ENCODE results near the gene ZFP90.

DNA sequence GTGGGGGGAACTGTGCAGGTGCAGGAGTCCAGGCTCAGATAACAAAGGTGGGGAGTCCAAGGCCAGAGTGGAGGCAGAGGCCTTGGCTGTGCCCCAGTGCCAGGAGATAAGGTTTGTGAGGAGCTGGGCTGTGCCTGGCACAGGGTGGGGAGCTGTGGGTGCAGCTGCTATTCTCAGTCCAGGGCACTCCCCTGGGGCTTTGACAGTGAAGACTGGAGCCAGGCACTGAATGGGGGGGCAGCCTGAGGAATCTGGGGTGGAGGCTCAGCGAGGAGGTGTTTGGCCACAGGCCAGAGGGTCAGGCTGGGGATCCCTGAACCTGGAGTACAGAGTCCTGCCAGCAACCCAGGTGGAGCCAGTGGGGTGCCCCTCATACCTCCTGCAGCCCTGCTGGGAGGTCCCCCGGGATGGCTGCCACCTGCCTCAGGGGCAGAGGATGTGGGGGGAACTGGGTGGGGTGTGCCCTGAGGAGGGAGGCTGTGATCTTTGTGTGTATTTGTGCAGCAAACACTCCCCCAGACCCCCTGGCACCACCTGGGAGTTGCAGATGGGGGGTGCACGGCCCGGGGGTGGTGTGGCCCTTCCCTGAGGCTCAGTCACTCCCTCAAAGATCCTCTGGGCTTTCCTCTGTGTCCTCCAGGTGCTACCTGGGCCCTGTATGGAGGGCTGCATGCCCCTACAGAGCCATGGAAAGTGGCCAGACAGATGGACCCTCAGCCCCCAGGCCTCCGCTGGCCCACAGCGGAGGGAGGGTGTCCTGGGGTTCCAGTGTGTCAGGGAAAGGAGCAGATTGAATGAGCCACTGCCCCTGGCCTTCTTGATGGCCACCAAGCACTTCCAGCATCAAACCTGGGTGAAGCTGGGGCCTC is 46.3 kb upstream of the ZFP90 start:
- TF ChIP-seq, protein P1, sequence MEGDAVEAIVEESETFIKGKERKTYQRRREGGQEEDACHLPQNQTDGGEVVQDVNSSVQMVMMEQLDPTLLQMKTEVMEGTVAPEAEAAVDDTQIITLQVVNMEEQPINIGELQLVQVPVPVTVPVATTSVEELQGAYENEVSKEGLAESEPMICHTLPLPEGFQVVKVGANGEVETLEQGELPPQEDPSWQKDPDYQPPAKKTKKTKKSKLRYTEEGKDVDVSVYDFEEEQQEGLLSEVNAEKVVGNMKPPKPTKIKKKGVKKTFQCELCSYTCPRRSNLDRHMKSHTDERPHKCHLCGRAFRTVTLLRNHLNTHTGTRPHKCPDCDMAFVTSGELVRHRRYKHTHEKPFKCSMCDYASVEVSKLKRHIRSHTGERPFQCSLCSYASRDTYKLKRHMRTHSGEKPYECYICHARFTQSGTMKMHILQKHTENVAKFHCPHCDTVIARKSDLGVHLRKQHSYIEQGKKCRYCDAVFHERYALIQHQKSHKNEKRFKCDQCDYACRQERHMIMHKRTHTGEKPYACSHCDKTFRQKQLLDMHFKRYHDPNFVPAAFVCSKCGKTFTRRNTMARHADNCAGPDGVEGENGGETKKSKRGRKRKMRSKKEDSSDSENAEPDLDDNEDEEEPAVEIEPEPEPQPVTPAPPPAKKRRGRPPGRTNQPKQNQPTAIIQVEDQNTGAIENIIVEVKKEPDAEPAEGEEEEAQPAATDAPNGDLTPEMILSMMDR (IDR thresholded peaks at IDR 0.05): no peak
- TF ChIP-seq POLR2A (IDR thresholded peaks at IDR 0.05): no peak
